Liver (tissue), 9 donors: ENCODE data around the gene RASSF8. TPM values are rescaled to one million over a fixed set of nuclear protein-coding genes. Genes with fewer than 3 reads are reported as not detected.
A peak's percentile ranks its signal among the peaks of the same experiment; 100 is the strongest.

ENCODE experiments used
- DNase-seq: peaks from one replicate; pipeline ENCODE4 v3.0.0-alpha.2; 2017; ENCODE audit warnings: low spot score
- H3K27ac ChIP-seq, 2 donors: one replicate each; pipeline ENCODE4 v1.7.0; 2013; ENCODE audit warnings: inconsistent platforms in 2 of 2, low read length in 2 of 2, control low read depth in 1 of 2, low read depth in 1 of 2, mild to moderate bottlenecking in 1 of 2
- H3K27me3 ChIP-seq, 4 donors: one replicate each; pipeline versions ENCODE4 v1.6.1 to v1.7.0; 2013; ENCODE audit warnings: low read length in 3 of 4, inconsistent platforms in 1 of 4, mild to moderate bottlenecking in 1 of 4, moderate library complexity in 1 of 4; ENCODE audit not compliant: control insufficient read depth in 4 of 4, insufficient read depth in 4 of 4
- H3K36me3 ChIP-seq, 4 donors: one replicate each; pipeline versions ENCODE4 v1.6.1 to v1.7.0; 2013; ENCODE audit warnings: low read length in 3 of 4, mild to moderate bottlenecking in 3 of 4, low read depth in 1 of 4, moderate library complexity in 1 of 4; ENCODE audit not compliant: control insufficient read depth in 4 of 4, insufficient read depth in 3 of 4
- H3K4me1 ChIP-seq, 4 donors: one replicate each; pipeline versions ENCODE4 v1.6.1 to v1.7.0; 2013; ENCODE audit warnings: low read length in 3 of 4, mild to moderate bottlenecking in 3 of 4, moderate library complexity in 1 of 4; ENCODE audit not compliant: control insufficient read depth in 4 of 4, insufficient read depth in 4 of 4
- H3K4me3 ChIP-seq, 3 donors: one replicate each; pipeline versions ENCODE4 v1.6.1 to v1.7.0; 2013; ENCODE audit warnings: low read length in 3 of 3, control low read depth in 1 of 3, low read depth in 1 of 3, mild to moderate bottlenecking in 1 of 3
- H3K9ac ChIP-seq, 2 donors: one replicate each; pipeline ENCODE4 v1.7.0; 2013; ENCODE audit warnings: low read length in 2 of 2, mild to moderate bottlenecking in 2 of 2, moderate library complexity in 2 of 2, control low read depth in 1 of 2, low read depth in 1 of 2
- H3K9me3 ChIP-seq, 4 donors: one replicate each; pipeline versions ENCODE4 v1.6.1 to v1.7.0; 2013; ENCODE audit warnings: low read length in 3 of 4; ENCODE audit not compliant: control insufficient read depth in 4 of 4
- ATF3 ChIP-seq: IDR thresholded peaks from 2 replicates; pipeline ENCODE4 v1.6.1; 2016; ENCODE audit warnings: antibody characterized with exemption
- CTCF ChIP-seq: fragments of 150-350 bp; IDR thresholded peaks from 2 replicates; pipeline ENCODE4 v1.5.1; 2017; ENCODE audit warnings: improper control_type of control experiment, low read depth, low read length; ENCODE audit not compliant: missing input control
- EGR1 ChIP-seq, 2 donors: IDR thresholded peaks; 2 replicates each; pipeline ENCODE4 v1.6.1; 2016 to 2018; ENCODE audit warnings: antibody characterized with exemption in 2 of 2, low read depth in 2 of 2
- FOXA1 ChIP-seq: IDR thresholded peaks from 2 replicates; pipeline ENCODE4 v1.6.1; 2016; ENCODE audit warnings: antibody characterized with exemption
- FOXA2 ChIP-seq: IDR thresholded peaks from 2 replicates; pipeline ENCODE4 v1.6.1; 2016; ENCODE audit warnings: antibody characterized with exemption
- GABPA ChIP-seq, 2 donors: IDR thresholded peaks in 1 of 2; conservative IDR thresholded peaks in 1 of 2; 2 replicates each; pipeline ENCODE4 v1.6.1; 2016; ENCODE audit warnings: antibody characterized with exemption in 2 of 2, mild to moderate bottlenecking in 1 of 2, moderate library complexity in 1 of 2
- HNF4A ChIP-seq, 2 donors: conservative IDR thresholded peaks; 2 replicates each; pipeline ENCODE4 v1.6.1; 2016; ENCODE audit warnings: antibody characterized with exemption in 2 of 2, mild to moderate bottlenecking in 2 of 2
- HNF4G ChIP-seq: IDR thresholded peaks from 2 replicates; pipeline ENCODE4 v1.6.1; 2016; ENCODE audit warnings: antibody characterized with exemption
- JUND ChIP-seq, 2 donors: IDR thresholded peaks; 2 replicates each; pipeline ENCODE4 v1.6.1; 2016; ENCODE audit warnings: antibody characterized with exemption in 2 of 2
- MAX ChIP-seq: IDR thresholded peaks from 2 replicates; pipeline ENCODE4 v1.6.1; 2016; ENCODE audit warnings: antibody characterized with exemption
- NR2F2 ChIP-seq: IDR thresholded peaks from 2 replicates; pipeline ENCODE4 v1.6.1; 2016; ENCODE audit warnings: antibody characterized with exemption
- RAD21 ChIP-seq, 2 donors: IDR thresholded peaks; 2 replicates each; pipeline ENCODE4 v1.6.1; 2016; ENCODE audit warnings: antibody characterized with exemption in 2 of 2, mild to moderate bottlenecking in 2 of 2
- SP1 ChIP-seq: IDR thresholded peaks from 2 replicates; pipeline ENCODE4 v1.6.1; 2018; ENCODE audit warnings: antibody characterized with exemption, mild to moderate bottlenecking
- TAF1 ChIP-seq: conservative IDR thresholded peaks from 2 replicates; pipeline ENCODE4 v1.6.1; 2016; ENCODE audit warnings: antibody characterized with exemption, mild to moderate bottlenecking
- YY1 ChIP-seq: IDR thresholded peaks from 2 replicates; pipeline ENCODE4 v1.6.1; 2016; ENCODE audit warnings: antibody characterized with exemption, mild to moderate bottlenecking
- WGBS: extraction: QIAGEN DNeasy Blood & Tissue Kit; methylation state at CpG from one replicate; pipeline ENCODE4 v1.1.7; 2013; 5-methylcytosine and 5-hydroxymethylcytosine counted together
- polyA plus RNA-seq, 2 donors: library from polyadenylated mRNA; stranded (reverse) in 1 of 2; unstranded in 1 of 2; fragments of 200-250 nt in 1 of 2; fragments of >200 nt in 1 of 2; fragmentation: Nextera tagmentation in 1 of 2; extraction: Ambion mirVana in 1 of 2; gene quantifications; one replicate each; pipeline versions ENCODE4 v1.2.1 to v1.2.3, GENCODE V29; 2013 to 2015
- total RNA-seq, 2 donors: library from RNA; depleted of rRNA; stranded (reverse); fragments of >200 nt; gene quantifications; one replicate each; pipeline ENCODE4 v1.2.3, GENCODE V29; 2014
- donor health status: healthy.
- donor health status: healthy.
- donor health status: healthy.
- donor health status: healthy.
- donor health status: healthy.

Gene RASSF8
- total and polyA plus RNA-seq, 4 donors, result 1.7 to 9.4 (median 3.3) TPM

- 87% methylated on average over 2 of the region's 2 CpGs for WGBS
- no peak for DNase-seq
- no peak overlapping the region for H3K4me3 ChIP-seq
- TF ChIP-seq MAX (no peak), JUND (IDR thresholded peaks at IDR 0.05) (no peak), GABPA (IDR thresholded peaks at IDR 0.05 in 1 of 2, conservative IDR thresholded peaks at IDR 0.05 in 1 of 2) (no peak), CTCF (no peak), SP1 (no peak)
- no peaks in the 10 kb centered on the region for H3K9me3 ChIP-seq
- H3K4me1 ChIP-seq, result peaks cover 0 to 5% (median 1%) of the 10 kb centered on the region in 4 donors
- no peaks in the 10 kb centered on the region for H3K27me3 ChIP-seq
- no peak overlapping the region for H3K9ac ChIP-seq
- H3K27ac ChIP-seq, result no peak overlapping the region
- no peaks in the 10 kb centered on the region for H3K36me3 ChIP-seq
Observed at GRCh38 chr12:26016516-26016915, 58.0 kb downstream of the RASSF8 start.

GRCh38 chr12:26017484-26018211, 59.2 kb downstream of the RASSF8 start:
- H3K4me3 ChIP-seq, result no peak overlapping the region
- DNase-seq, result no peak
- H3K9ac ChIP-seq, result no peak overlapping the region
- 45% methylated on average over 4 of the region's 4 CpGs for WGBS
- H3K27me3 ChIP-seq, result no peaks in the 10 kb centered on the region
- H3K27ac ChIP-seq, result no peak overlapping the region
- H3K4me1 ChIP-seq, result peaks cover 0 to 5% (median 1%) of the 10 kb centered on the region in 4 donors
- H3K36me3 ChIP-seq, result no peaks in the 10 kb centered on the region
- TF ChIP-seq CTCF, result peak; percentile 43
- TF ChIP-seq HNF4A (conservative IDR thresholded peaks at IDR 0.05), result peak in 1 of 2 donors; percentile 6
- no peak for TF ChIP-seq FOXA2
- TF ChIP-seq RAD21 (IDR thresholded peaks at IDR 0.05), result peak; percentile 79 to 82
- no peak for TF ChIP-seq EGR1 (IDR thresholded peaks at IDR 0.05; ENCODE audit: low read depth in 2 of 2)
- H3K9me3 ChIP-seq, result no peaks in the 10 kb centered on the region

- peaks cover 0 to 5% (median 1%) of the 10 kb centered on the region in 4 donors for H3K4me1 ChIP-seq
- no peaks in the 10 kb centered on the region for H3K9me3 ChIP-seq
- WGBS, result 93% methylated on average over 2 of the region's 2 CpGs
- H3K27ac ChIP-seq, result no peak overlapping the region
- no peaks in the 10 kb centered on the region for H3K27me3 ChIP-seq
- H3K36me3 ChIP-seq, result no peaks in the 10 kb centered on the region
- H3K9ac ChIP-seq, result no peak overlapping the region
- no peak for TF ChIP-seq GABPA (IDR thresholded peaks at IDR 0.05 in 1 of 2, conservative IDR thresholded peaks at IDR 0.05 in 1 of 2)
- TF ChIP-seq HNF4G, result no peak
- TF ChIP-seq ATF3, result no peak
- TF ChIP-seq RAD21 (IDR thresholded peaks at IDR 0.05), result no peak
- no peak for TF ChIP-seq FOXA2
- TF ChIP-seq NR2F2, result no peak
- TF ChIP-seq HNF4A (conservative IDR thresholded peaks at IDR 0.05), result no peak
- TF ChIP-seq FOXA1, result no peak
- no peak for TF ChIP-seq TAF1
- TF ChIP-seq YY1, result no peak
- no peak for DNase-seq
- H3K4me3 ChIP-seq, result no peak overlapping the region
Observed at GRCh38 chr12:26018926-26019325, 60.4 kb downstream of the RASSF8 start.
